PC-3 (cell line): Measurements from ENCODE around the gene LHX4. TPM values are rescaled to one million over a fixed set of nuclear protein-coding genes. Genes with fewer than 3 reads are reported as not detected.

Source experiments
- ATAC-seq: fragments of 200-7000 bp; cut with Tn5 transposase; 2 replicates; pipeline ENCODE4 v1.9.1; 2020; ENCODE audit warnings: mild to moderate bottlenecking, moderate library complexity
- BruUV-seq: library from RNA; stranded (reverse); fragments of 400-500 nt; replicated peaks from 2 replicates; lab custom pipeline; 2021; lab: Mats Ljungman, UMichigan
- CTCF ChIA-PET: fragments of 300-600 bp; sonication (Branson Sonifier 250); formaldehyde crosslinking; loops from one replicate; lab custom pipeline; 2022; ENCODE audit warnings: antibody characterized with exemption; lab: Charles Lee
- POLR2A ChIA-PET: fragments of 300-600 bp; sonication (Branson Sonifier 250); formaldehyde crosslinking; loops from one replicate; lab custom pipeline; 2022; ENCODE audit warnings: antibody characterized with exemption; ENCODE audit not compliant: unreplicated experiment; lab: Charles Lee
- DNase-seq: peaks from one replicate; pipeline ENCODE4 v3.0.0-alpha.2; 2015
- H2AFZ ChIP-seq: fragments of 300-600 bp; sonication (generic); 2 replicates; pipeline ENCODE4 v1.6.0; 2016; ENCODE audit warnings: antibody characterized with exemption, low read length
- H3F3A ChIP-seq: fragments of 300-600 bp; sonication (generic); one replicate; pipeline ENCODE4 v1.6.0; 2017; ENCODE audit warnings: antibody characterized with exemption, low read length, control low read depth, mild to moderate bottlenecking; ENCODE audit not compliant: unreplicated experiment
- H3K27ac ChIP-seq: fragments of 300-600 bp; sonication (generic); 2 replicates; pipeline ENCODE4 v1.5.1; 2016; ENCODE audit warnings: mild to moderate bottlenecking, low read length
- H3K27me3 ChIP-seq: fragments of 300-600 bp; sonication (generic); 2 replicates; pipeline ENCODE4 v1.6.1; 2016; ENCODE audit warnings: low read length, mixed read lengths
- H3K36me3 ChIP-seq: fragments of 300-600 bp; sonication (generic); 2 replicates; pipeline ENCODE4 v1.6.1; 2016; ENCODE audit warnings: low read depth, mixed run types, low read length, mixed read lengths
- H3K4me1 ChIP-seq: fragments of 300-600 bp; sonication (generic); 2 replicates; pipeline ENCODE4 v1.5.1; 2016; ENCODE audit warnings: low read length; ENCODE audit not compliant: insufficient read depth
- H3K4me2 ChIP-seq: fragments of 300-600 bp; sonication (generic); 2 replicates; pipeline ENCODE4 v1.6.0; 2016; ENCODE audit warnings: low read length
- H3K4me3 ChIP-seq: fragments of 300-600 bp; sonication (generic); 2 replicates; pipeline ENCODE4 v1.5.1; 2016; ENCODE audit warnings: mild to moderate bottlenecking, low read length, mixed read lengths
- H3K79me2 ChIP-seq: fragments of 300-600 bp; sonication (generic); 2 replicates; pipeline ENCODE4 v1.6.1; 2017; ENCODE audit warnings: low read length, mixed read lengths
- H3K9ac ChIP-seq: fragments of 300-600 bp; sonication (generic); 2 replicates; pipeline ENCODE4 v1.6.0; 2016; ENCODE audit warnings: mild to moderate bottlenecking, low read length
- H3K9me2 ChIP-seq: fragments of 300-600 bp; sonication (generic); replicated peaks from 2 replicates; pipeline ENCODE4 v1.6.1; 2016; ENCODE audit warnings: mixed run types, low read length, mixed read lengths
- H3K9me3 ChIP-seq: fragments of 300-600 bp; sonication (generic); 2 replicates; pipeline ENCODE4 v1.6.1; 2016; ENCODE audit warnings: low read length, mixed read lengths
- H4K20me1 ChIP-seq: fragments of 300-600 bp; sonication (generic); 2 replicates; pipeline ENCODE4 v1.6.1; 2016; ENCODE audit warnings: low read length, mixed read lengths
- CTCF ChIP-seq: fragments of 300-600 bp; sonication (generic); conservative IDR thresholded peaks from 2 replicates; pipeline ENCODE4 v1.5.1; 2017; ENCODE audit warnings: antibody characterized with exemption, low read depth, mild to moderate bottlenecking, low read length
- EZH2 ChIP-seq: fragments of 300-600 bp; sonication (generic); IDR thresholded peaks from one replicate; pipeline ENCODE4 v1.6.1; 2017; ENCODE audit warnings: antibody characterized with exemption, mild to moderate bottlenecking, low read length; ENCODE audit not compliant: unreplicated experiment
- EZH2phosphoT487 ChIP-seq: fragments of 300-600 bp; sonication (generic); IDR thresholded peaks from 2 replicates; pipeline ENCODE4 v1.6.1; 2018; ENCODE audit warnings: mild to moderate bottlenecking, antibody characterized with exemption, low read length, borderline replicate concordance
- intact Hi-C: fragments of 100-400 bp; cut with micrococcal nuclease; formaldehyde crosslinking; loops from 2 replicates; pipeline ENCODE4 v1.9.0; 2023
- total RNA-seq: library from RNA; depleted of rRNA; stranded (reverse); fragments of >200 nt; gene quantifications from 2 replicates; pipeline ENCODE4 v1.2.3, GENCODE V29; 2014

The LHX4 gene
- total RNA-seq, 1 experiment from 2014 or later: 0.04 TPM

- Histone ChIP-seq H3K4me3 (peak overlapping the region; percentile 71), H4K20me1 (no peaks in the 10 kb centered on the region), H3F3A (no peaks in the 10 kb centered on the region), H3K4me2 (peak overlapping the region; percentile 99), H3K9me3 (no peaks in the 10 kb centered on the region), H3K36me3 (no peaks in the 10 kb centered on the region), H3K9me2 (no peaks in the 10 kb centered on the region), H3K27ac (no peak overlapping the region), H3K79me2 (no peaks in the 10 kb centered on the region), H3K27me3 (peaks cover 43% of the 10 kb centered on the region), H2AFZ (peak overlapping the region; percentile 84), H3K9ac (no peak overlapping the region), H3K4me1 (peaks cover 14% of the 10 kb centered on the region)
- BruUV-seq: no TSS peak
- ChIA-PET CTCF (no interaction called here), POLR2A (no interaction called here)
- DNase-seq: peak; percentile 31
- TF ChIP-seq EZH2 (no peak), CTCF (no peak), EZH2phosphoT487 (no peak)
- intact Hi-C loops: no loop called here
- peak; percentile 25 for ATAC-seq
These were observed 884 bp downstream of the LHX4 start for GRCh38 chr1:180230791-180231505.

GRCh38 chr1:180231506-180231921 is 1.4 kb downstream of the LHX4 start:
- Histone ChIP-seq H3K4me3 (peak overlapping the region; percentile 71), H3K4me2 (peak overlapping the region; percentile 99), H3K79me2 (no peaks in the 10 kb centered on the region), H3K27ac (no peak overlapping the region), H3K36me3 (no peaks in the 10 kb centered on the region), H3K9me3 (no peaks in the 10 kb centered on the region), H3K9me2 (no peaks in the 10 kb centered on the region), H4K20me1 (no peaks in the 10 kb centered on the region), H3K4me1 (peaks cover 14% of the 10 kb centered on the region), H3K9ac (no peak overlapping the region), H3K27me3 (peaks cover 43% of the 10 kb centered on the region), H3F3A (no peaks in the 10 kb centered on the region), H2AFZ (peak overlapping the region; percentile 84)
- peak; percentile 43 for DNase-seq
- intact Hi-C loops: no loop called here
- no TSS peak for BruUV-seq
- ATAC-seq: peak; percentile 44
- no peak for TF ChIP-seq EZH2
- TF ChIP-seq CTCF: peak; percentile 36
- POLR2A ChIA-PET: no interaction called here
- CTCF ChIA-PET: no interaction called here

- Histone ChIP-seq H4K20me1 (no peaks in the 10 kb centered on the region), H3K9me2 (no peaks in the 10 kb centered on the region), H3K79me2 (no peaks in the 10 kb centered on the region), H3K36me3 (no peaks in the 10 kb centered on the region), H3K4me1 (peaks cover 14% of the 10 kb centered on the region), H3K9me3 (no peaks in the 10 kb centered on the region), H3F3A (no peaks in the 10 kb centered on the region), H3K27ac (no peak overlapping the region), H3K9ac (no peak overlapping the region), H3K27me3 (peaks cover 43% of the 10 kb centered on the region), H3K4me2 (peak overlapping the region; percentile 99), H3K4me3 (peak overlapping the region; percentile 71), H2AFZ (peak overlapping the region; percentile 84)
- POLR2A ChIA-PET: no interaction called here
- intact Hi-C loops: no loop called here
- no TSS peak for BruUV-seq
- ATAC-seq: no peak
- TF ChIP-seq EZH2phosphoT487 (no peak), EZH2 (no peak), CTCF (no peak)
- CTCF ChIA-PET: no interaction called here
- no peak for DNase-seq
These were observed 1.9 kb downstream of the LHX4 start for GRCh38 chr1:180231936-180232335.
